OCI-LY1 (cell line): ENCODE data around the gene DGKB.

Source experiments
- EZH2 ChIP-seq: fragments of 200-600 bp; sonication (generic), shearing (Covaris generic); IDR thresholded peaks from 2 replicates; pipeline ENCODE4 v1.8.0; 2017; ENCODE audit warnings: borderline replicate concordance, mixed run types, mild to moderate bottlenecking, antibody characterized with exemption, low read length, moderate library complexity, mixed read lengths
- TF ChIP-seq, protein P1 (sequence below): fragments of 200-600 bp; sonication (generic), shearing (Covaris generic); IDR thresholded peaks from 2 replicates; pipeline ENCODE4 v1.5.1; 2017; ENCODE audit warnings: mild to moderate bottlenecking, antibody characterized with exemption, low read length, moderate library complexity, mixed read lengths

DNA sequence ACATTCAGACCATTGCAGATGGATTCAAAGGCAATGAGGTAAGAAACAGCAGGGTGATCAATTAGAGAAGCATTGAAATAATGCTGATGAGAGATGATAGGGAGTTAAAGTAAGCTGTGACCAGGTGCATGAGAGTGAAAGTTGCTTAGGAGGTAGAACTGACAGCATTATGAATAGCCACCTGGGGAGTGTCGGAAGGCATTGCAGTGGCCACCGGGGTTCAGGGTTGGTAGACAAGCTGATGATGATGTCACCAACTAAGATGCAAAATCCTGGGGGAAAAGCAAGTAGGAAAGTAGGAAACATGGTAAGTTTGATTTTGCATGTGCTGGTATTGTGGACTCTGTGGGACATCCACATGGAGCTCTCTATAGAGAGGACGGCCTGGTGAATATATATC is 701.2 kb downstream of the DGKB start:
- TF ChIP-seq, protein P1, sequence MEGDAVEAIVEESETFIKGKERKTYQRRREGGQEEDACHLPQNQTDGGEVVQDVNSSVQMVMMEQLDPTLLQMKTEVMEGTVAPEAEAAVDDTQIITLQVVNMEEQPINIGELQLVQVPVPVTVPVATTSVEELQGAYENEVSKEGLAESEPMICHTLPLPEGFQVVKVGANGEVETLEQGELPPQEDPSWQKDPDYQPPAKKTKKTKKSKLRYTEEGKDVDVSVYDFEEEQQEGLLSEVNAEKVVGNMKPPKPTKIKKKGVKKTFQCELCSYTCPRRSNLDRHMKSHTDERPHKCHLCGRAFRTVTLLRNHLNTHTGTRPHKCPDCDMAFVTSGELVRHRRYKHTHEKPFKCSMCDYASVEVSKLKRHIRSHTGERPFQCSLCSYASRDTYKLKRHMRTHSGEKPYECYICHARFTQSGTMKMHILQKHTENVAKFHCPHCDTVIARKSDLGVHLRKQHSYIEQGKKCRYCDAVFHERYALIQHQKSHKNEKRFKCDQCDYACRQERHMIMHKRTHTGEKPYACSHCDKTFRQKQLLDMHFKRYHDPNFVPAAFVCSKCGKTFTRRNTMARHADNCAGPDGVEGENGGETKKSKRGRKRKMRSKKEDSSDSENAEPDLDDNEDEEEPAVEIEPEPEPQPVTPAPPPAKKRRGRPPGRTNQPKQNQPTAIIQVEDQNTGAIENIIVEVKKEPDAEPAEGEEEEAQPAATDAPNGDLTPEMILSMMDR: no peak
- no peak for TF ChIP-seq EZH2
